HG03354 (cell line): ENCODE measurements around the gene CCDC71.

ENCODE experiments used
- ATAC-seq: cut with Tn5 transposase; IDR thresholded peaks from one replicate; pipeline ENCODE4 v1.9.1; 2021; ENCODE audit warnings: mild to moderate bottlenecking; ENCODE audit not compliant: unreplicated experiment, poor library complexity, severe bottlenecking

The CCDC71 gene

GRCh38 chr3:49132437-49133225, 33.5 kb downstream of the CCDC71 start, which contains the start of gene LAMB2:
LAMB2 (minus strand) TSS chr3:49133050; CDS start chr3:49132867, 183 bp downstream.
- ATAC-seq, result no peak

GRCh38 chr3:49132073-49132436, 34.1 kb downstream of the CCDC71 start:
- ATAC-seq, result no peak

- ATAC-seq, result no peak
These were observed 34.6 kb downstream of the CCDC71 start for GRCh38 chr3:49131576-49131975.

- ATAC-seq, result no peak
These were observed 35.1 kb downstream of the CCDC71 start for GRCh38 chr3:49131040-49131439.

GRCh38 chr3:49124991-49125670, 41.0 kb downstream of the CCDC71 start:
- no peak for ATAC-seq

GRCh38 chr3:49124203-49124602, 41.9 kb downstream of the CCDC71 start:
- ATAC-seq, result no peak

GRCh38 chr3:49123687-49124086, 42.4 kb downstream of the CCDC71 start:
- ATAC-seq, result no peak

GRCh38 chr3:49122886-49123545, 43.1 kb downstream of the CCDC71 start:
- ATAC-seq, result no peak

- ATAC-seq, result no peak
These were observed 43.7 kb downstream of the CCDC71 start for GRCh38 chr3:49122451-49122850.

GRCh38 chr3:49122022-49122421, 44.1 kb downstream of the CCDC71 start:
- no peak for ATAC-seq

- no peak for ATAC-seq
These were observed 44.9 kb downstream of the CCDC71 start for GRCh38 chr3:49121132-49121736.

GRCh38 chr3:49120438-49121131, 45.5 kb downstream of the CCDC71 start, which contains the start of gene USP19:
USP19 (minus strand) TSS chr3:49120823; CDS start chr3:49119145, 1,678 bp downstream.
- ATAC-seq, result peak; percentile 84

GRCh38 chr3:49120096-49120437, 46.1 kb downstream of the CCDC71 start:
- peak; percentile 19 for ATAC-seq

GRCh38 chr3:49119439-49119838, 46.7 kb downstream of the CCDC71 start:
- ATAC-seq, result no peak

GRCh38 chr3:49119036-49119435, 47.1 kb downstream of the CCDC71 start:
- ATAC-seq, result no peak
